ENCODE measurements around the gene VSNL1. TPM values are rescaled to one million over a fixed set of nuclear protein-coding genes. Genes with fewer than 3 reads are reported as not detected.

The VSNL1 gene
- total and polyA plus RNA-seq, 7 donors, result 0.27 to 5.1 (median 1.1) TPM; not detected in 2

DNA sequence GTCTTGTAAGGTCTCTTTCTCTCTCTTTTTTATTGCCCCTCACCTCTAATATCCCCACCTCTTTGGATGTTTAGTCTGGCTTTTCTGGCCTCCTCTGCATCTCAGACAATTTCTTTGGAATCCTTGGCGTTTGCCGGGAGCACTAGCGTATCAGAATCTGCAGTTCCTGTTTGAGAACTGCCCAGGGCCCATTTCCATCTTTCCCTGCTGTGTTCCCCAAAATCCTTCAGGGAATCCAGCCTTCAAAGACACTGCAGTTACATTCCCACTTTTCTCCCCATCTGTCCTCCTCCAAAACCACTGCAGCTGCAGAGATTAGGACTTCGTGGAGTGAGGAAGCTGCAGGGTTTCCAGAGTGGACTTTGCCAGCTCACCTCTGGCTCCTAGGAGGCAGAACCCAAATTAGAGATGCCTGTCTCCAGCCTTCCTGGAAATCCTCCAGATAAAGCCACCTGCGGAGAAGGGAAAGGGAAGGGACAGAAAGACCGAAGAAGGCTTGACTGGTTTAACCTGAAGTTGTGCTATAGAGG, 2.7 kb downstream of the VSNL1 start:
- no peak for DNase-seq
- WGBS, 2 donors, result 11 to 30% methylated on average over 6 of the region's 6 CpGs
- H3K4me1 ChIP-seq, result peaks cover 0 to 30% (median 23%) of the 10 kb centered on the region in 4 donors

DNA sequence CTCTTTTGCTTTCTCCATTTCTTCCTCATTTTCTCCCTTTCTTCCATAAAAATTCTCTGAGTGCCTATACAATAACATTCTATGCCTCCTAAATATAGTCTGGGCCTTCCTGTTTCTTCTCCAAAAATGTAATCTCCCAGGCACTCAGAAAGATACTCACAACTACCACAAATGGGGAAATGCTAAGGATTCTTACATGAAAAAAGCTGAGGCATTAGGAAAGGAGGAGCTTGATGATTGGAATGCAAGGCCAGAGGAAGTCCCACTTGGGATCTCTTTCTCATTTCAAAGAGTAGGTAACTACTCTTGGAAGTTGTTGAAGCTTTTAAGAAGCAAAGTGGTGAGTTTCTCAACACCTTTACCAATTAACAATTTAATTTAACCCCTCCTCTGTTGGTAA, 3.4 kb downstream of the VSNL1 start:
- Histone ChIP-seq H3K9me3 (no peaks in the 10 kb centered on the region), H3K4me3 (no peak overlapping the region), H3K36me3 (no peaks in the 10 kb centered on the region), H3K4me1 (peaks cover 0 to 25% (median 22%) of the 10 kb centered on the region in 4 donors), H3K27ac (no peak overlapping the region), H3K27me3 (peaks cover 0 to 25% (median 3%) of the 10 kb centered on the region in 3 donors)
- no peak for TF ChIP-seq EP300 (IDR thresholded peaks at IDR 0.05)
- no peak for TF ChIP-seq POLR2A (IDR thresholded peaks at IDR 0.05)
- TF ChIP-seq POLR2AphosphoS5 (IDR thresholded peaks at IDR 0.05), result no peak
- TF ChIP-seq, protein P1, sequence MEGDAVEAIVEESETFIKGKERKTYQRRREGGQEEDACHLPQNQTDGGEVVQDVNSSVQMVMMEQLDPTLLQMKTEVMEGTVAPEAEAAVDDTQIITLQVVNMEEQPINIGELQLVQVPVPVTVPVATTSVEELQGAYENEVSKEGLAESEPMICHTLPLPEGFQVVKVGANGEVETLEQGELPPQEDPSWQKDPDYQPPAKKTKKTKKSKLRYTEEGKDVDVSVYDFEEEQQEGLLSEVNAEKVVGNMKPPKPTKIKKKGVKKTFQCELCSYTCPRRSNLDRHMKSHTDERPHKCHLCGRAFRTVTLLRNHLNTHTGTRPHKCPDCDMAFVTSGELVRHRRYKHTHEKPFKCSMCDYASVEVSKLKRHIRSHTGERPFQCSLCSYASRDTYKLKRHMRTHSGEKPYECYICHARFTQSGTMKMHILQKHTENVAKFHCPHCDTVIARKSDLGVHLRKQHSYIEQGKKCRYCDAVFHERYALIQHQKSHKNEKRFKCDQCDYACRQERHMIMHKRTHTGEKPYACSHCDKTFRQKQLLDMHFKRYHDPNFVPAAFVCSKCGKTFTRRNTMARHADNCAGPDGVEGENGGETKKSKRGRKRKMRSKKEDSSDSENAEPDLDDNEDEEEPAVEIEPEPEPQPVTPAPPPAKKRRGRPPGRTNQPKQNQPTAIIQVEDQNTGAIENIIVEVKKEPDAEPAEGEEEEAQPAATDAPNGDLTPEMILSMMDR (IDR thresholded peaks at IDR 0.05), result no peak
- DNase-seq, result no peak
- intact Hi-C loops (cut with DNase I), result no loop called here

More for the DNA sequence above, 2.7 kb downstream of the VSNL1 start:
- intact Hi-C loops (cut with DNase I), result no loop called here
- Histone ChIP-seq H3K27ac (no peak overlapping the region), H3K4me3 (no peak overlapping the region), H3K9me3 (no peaks in the 10 kb centered on the region), H3K27me3 (peaks cover 0 to 30% (median 3%) of the 10 kb centered on the region in 3 donors), H3K36me3 (no peaks in the 10 kb centered on the region)
- TF ChIP-seq POLR2A (IDR thresholded peaks at IDR 0.05), result no peak
- no peak for TF ChIP-seq POLR2AphosphoS5 (IDR thresholded peaks at IDR 0.05)
- TF ChIP-seq, protein P1 (IDR thresholded peaks at IDR 0.05), result no peak
- no peak for TF ChIP-seq EP300 (IDR thresholded peaks at IDR 0.05)

DNA sequence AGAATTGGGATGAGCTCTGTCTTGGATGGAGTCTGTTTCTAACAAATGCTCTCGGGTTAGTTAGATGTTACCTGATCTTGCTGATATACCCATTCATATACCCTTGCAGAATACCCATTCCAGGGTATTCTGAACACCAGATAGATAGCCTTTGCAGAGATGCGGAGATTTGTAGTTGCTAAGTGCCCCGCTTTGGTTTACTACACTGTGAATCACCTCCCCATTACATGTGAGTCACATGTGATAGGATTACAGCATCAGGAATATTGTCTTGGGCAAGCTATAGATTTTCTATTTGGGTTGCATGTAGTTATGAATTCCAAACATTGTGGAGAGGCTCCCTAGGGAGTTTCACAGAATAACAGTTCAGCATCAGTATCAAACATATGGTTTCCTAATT, 3.8 kb downstream of the VSNL1 start:
- WGBS, 2 donors, result 65 to 71% methylated on average over 3 of the region's 3 CpGs
- no peak for TF ChIP-seq POLR2A (IDR thresholded peaks at IDR 0.05)
- no peak for TF ChIP-seq POLR2AphosphoS5 (IDR thresholded peaks at IDR 0.05)
- no peak for TF ChIP-seq EP300 (IDR thresholded peaks at IDR 0.05)
- TF ChIP-seq, protein P1 (IDR thresholded peaks at IDR 0.05), result no peak
- no peak for DNase-seq
- Histone ChIP-seq H3K9me3 (no peaks in the 10 kb centered on the region), H3K4me3 (no peak overlapping the region), H3K36me3 (no peaks in the 10 kb centered on the region), H3K4me1 (peaks cover 0 to 21% (median 21%) of the 10 kb centered on the region in 4 donors), H3K27ac (no peak overlapping the region), H3K27me3 (peaks cover 0 to 21% (median 3%) of the 10 kb centered on the region in 3 donors)
- intact Hi-C loops (cut with DNase I), result no loop called here

DNA sequence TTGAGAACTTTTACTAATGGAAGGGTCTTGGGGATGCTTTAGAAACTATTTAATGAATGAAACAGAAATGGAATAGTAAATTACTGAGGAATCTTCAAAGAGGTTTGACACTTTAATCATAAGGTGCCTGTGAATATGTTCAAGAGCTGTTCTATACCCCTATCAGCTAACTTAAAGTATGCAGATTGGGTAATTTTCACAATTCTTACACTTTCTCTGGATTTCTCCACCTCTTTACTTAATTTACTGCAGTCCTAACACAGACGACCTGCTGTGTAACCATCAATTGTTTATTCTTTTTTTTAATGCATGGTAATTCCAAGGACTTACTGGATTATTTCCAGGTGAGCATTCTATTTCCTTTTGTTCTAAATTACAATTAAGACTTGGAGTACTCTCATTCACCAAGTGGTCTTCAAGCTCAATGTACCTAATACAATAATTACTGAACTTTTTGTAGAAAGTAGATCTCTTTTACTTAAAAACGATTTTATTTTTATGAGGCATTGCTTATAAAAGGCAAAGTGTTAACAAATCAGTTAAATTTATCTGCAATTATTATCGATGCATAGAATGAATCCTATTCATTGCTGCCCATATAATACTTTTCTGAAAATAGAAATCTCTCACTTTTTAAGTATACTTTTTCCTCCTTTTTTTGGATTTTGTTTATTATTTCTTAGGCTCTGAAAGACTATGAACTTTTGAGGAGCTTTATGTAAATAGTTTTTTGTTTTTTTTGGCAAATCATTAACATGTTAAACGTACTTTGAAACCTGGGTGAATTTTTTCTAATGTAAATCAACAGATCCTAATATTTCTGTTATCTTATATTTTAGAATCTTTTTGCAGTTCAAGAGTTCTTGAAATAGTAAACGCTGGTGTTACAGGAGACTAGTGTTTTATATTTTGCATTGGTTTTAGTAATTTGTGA, 5.5 kb downstream of the VSNL1 start:
- Histone ChIP-seq H3K4me1 (peaks cover 0 to 9% (median 8%) of the 10 kb centered on the region in 4 donors), H3K36me3 (no peaks in the 10 kb centered on the region), H3K27me3 (peaks cover 0 to 9% (median 3%) of the 10 kb centered on the region in 3 donors), H3K27ac (no peak overlapping the region), H3K4me3 (no peak overlapping the region), H3K9me3 (no peaks in the 10 kb centered on the region)
- WGBS, 2 donors, result 23 to 45% methylated on average over 5 of the region's 5 CpGs
- DNase-seq, result no peak
- intact Hi-C loops (cut with DNase I), result no loop called here
- TF ChIP-seq, protein P1 (IDR thresholded peaks at IDR 0.05), result no peak
- no peak for TF ChIP-seq EP300 (IDR thresholded peaks at IDR 0.05)
- no peak for TF ChIP-seq POLR2AphosphoS5 (IDR thresholded peaks at IDR 0.05)
- TF ChIP-seq POLR2A (IDR thresholded peaks at IDR 0.05), result no peak
